Measurements from ENCODE around the gene PM20D2.

The PM20D2 gene

GRCh38 chr6:89204096-89204495, 58.2 kb downstream of the PM20D2 start:
- no peak for DNase-seq

GRCh38 chr6:89205819-89206218, 60.0 kb downstream of the PM20D2 start:
- DNase-seq = no peak

- no peak for DNase-seq
These were observed 62.7 kb downstream of the PM20D2 start for GRCh38 chr6:89208551-89208950.

GRCh38 chr6:89209457-89209856, 63.6 kb downstream of the PM20D2 start:
- no peak for DNase-seq

- DNase-seq = no peak
These were observed 66.6 kb downstream of the PM20D2 start for GRCh38 chr6:89212472-89212871.

- DNase-seq = no peak
These were observed 68.3 kb downstream of the PM20D2 start for GRCh38 chr6:89214197-89214596.

Data from CD4-positive, alpha-beta T cell treated with Interleukin-4 for 4 hours (primary cell).